Nucleus accumbens (tissue), 56 donors: ENCODE measurements around the gene SEPSECS.
A peak's percentile ranks its signal among the peaks of the same experiment; 100 is the strongest.

Experiments used
- DNase-seq, 56 donors: peaks; one replicate each; lab custom pipeline; 2025; lab: John Stamatoyannopoulos, UW

The SEPSECS gene

GRCh38 chr4:25159837-25160713, at the start of gene SEPSECS:
TSS of gene SEPSECS (minus strand) at chr4:25160449. CDS start at chr4:25160369, 80 bp downstream.
- peak in 55 of 56 donors; percentile 71 to 98 (median 91) for DNase-seq

- DNase-seq = no peak
These were observed 49.5 kb upstream of the SEPSECS start for GRCh38 chr4:25209702-25210101.

DNA sequence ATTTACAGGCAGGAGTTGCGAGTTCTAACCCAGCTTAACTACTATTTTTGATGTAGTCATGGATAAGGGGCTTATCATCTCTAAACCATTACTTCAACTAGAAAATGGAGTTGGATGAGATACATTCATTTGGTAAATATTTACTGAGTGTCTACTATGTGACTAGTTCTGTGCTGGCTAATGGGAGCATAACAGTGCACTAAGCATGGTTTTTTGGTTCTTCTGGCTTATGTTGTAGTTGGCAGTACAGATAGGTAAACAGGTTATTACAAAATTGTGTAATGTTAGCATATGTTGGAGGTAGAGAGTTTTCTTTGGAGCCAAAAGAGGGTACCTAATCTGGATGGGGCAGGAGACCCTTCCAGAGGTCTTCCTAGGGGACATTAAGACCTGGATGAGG, 47.7 kb upstream of the SEPSECS start:
- no peak for DNase-seq

DNA sequence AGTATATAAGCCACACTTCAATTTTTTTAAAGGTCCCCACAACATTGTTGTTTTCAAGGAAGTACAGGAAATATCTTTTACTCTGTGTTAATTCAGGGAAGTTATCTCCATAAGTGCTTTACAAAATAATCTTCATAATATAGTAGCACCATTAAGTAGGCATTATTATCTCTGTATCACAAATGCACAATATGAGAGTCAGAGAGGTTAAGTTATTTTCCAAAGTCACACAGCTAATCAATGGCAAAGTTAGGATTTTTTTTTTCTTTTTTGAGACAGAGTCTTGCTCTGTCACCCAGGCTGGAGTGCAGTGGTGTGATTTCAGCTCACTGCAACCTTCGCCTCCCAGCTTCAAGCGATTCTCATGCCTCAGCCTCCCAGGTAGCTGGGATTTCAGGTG, 38.5 kb upstream of the SEPSECS start:
- no peak for DNase-seq

DNA sequence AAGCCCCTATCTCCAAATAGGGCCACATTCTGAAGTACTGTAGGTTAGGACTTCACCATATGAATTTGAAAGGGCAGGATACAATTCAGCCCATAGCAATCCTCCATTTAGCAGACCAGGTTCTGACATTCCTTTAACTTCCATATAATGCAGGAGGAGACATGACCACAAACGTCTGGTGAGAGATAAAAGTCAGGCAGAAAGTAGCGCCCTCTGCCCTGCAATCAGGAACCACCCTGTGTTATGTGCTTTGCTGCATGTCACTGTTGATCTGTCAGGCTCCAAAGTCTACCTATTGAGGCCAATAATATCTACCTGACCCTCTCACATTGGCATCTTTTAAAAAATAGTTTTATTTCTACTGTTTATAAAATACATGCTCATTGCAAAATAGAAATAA, 30.2 kb upstream of the SEPSECS start:
- DNase-seq = no peak

- DNase-seq = no peak
These were observed 23.8 kb upstream of the SEPSECS start for GRCh38 chr4:25184056-25184455.

- DNase-seq = no peak
These were observed 22.7 kb upstream of the SEPSECS start for GRCh38 chr4:25182937-25183336.

DNA sequence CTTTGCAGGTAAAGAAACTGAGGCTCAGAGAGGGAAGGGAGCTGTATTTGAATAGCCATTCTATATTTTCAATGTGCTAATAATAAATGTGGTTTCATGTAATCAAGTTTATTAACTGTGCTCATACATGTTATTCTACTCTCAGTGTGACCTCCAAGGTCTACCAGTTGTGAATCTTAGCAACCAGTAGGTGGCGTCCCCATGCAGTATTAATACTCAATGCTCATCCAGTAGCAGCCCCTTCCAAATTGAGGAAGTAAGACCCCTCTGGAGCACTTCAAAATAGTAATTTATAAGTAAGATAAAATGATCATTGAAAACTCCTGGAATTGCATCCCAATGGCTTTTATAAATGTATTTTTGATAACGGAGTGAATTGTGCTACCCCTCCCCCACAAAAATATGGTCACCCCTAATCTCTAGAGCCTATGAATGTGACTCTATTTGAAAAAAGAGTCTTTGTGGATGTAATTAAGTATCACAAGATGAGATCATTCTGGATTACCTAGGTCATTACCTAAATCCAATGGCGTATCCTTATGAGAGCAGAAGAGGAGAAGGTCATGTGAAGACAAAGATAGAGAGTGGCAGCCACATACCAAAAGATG, 20.4 kb upstream of the SEPSECS start:
- DNase-seq = peak in 3 of 56 donors; percentile 3 to 14 (median 7)

DNA sequence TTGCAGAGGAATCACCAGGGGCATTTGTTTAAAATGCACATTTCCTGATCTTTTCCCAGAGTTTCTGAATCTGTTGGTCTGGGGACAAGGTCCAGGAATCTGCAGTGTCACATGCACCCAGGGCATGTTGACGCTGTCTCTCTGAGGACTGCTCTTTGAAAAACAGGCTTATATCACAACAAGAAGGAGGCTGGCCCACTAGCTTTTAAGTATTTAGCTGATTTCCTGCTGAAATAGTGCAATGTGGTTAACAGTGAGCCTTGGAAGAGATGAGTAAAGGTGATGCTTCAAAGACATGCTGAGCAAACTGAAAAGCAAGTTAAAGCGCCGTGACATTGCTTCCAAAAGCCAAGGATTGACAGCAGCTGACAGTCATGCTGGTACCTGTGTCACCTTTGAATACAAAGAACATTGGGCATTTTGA, 18.6 kb upstream of the SEPSECS start:
- DNase-seq = no peak

DNA sequence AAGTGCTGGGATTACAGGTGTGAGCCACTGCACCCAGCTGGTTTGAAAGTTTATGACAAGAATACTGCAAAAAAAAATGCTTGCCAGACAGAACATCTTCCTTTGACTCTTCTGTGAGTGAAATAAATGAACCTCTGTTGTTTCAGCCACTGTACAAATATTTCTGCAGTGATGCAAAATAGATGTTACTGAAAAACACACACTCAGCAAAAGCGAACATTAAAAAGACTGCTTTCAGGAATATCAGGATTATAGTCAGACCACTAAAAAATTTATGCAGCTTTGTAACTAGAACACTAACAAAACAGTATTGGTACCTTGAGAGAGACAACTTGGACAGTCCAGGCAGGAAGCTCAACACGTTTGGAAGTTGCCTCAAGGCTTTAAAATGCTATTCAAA, 16.9 kb upstream of the SEPSECS start:
- no peak for DNase-seq

DNA sequence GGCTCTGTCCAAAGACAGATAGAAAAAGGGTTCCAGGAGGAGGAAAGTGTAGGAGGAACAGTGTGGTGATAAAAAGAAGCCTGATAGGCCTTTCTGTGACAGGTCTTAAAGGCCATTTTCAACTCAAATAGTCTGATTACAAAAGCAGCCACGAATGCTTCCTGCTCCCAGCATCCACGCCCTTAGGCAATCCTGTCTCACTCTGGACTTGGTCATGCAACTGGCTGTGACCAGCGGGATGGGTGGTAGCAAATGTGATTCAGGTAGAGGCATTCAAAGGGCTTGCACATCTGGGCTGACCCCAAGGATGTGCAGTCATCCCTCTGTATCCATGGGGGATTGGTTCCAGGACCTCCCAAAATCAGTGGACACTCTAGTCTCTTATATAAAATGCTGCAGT, 14.4 kb upstream of the SEPSECS start:
- DNase-seq = no peak

DNA sequence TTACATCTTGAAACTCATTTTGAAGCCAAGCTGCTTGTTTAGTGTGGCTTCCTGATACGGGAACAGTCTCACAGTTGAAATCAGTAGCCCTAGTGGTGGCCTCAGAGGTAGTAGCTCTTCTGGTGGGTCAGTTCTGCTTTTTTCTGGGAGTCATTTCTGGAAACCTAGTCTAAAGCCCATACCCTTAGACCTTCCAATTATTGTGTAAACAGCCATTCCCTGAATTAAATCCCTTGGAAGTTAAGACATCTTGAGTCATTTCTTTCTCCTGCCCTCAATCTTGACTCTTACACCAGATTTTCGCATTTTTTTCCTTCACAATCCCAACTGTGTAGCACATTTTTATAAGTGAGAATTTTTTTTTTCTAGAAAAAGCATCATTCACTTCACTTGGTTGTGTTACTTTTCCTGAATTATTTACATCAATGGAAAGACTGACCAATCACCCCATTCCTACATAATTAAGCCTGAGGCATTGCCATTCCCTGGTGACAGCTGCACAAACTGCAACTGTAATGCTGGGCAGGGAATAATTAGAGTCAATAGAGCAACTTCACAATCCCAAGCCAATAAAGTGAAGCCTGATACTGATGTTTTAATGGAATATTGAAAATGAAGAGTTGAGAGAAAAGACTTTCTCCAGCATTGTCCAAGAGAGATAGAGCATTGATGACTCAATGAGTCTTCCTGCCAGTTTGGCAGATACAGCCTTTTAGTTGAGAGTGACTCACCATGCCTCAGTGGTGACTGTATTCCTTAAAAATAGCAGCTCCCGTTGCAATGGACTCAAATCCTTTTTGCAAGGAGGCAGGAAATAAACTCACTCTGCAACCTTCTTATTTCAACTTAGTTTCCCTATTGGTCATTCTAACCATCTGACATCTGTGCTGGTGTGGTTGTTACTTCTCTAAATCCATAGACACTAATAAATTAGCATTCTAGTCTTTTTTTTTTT, 13.0 kb upstream of the SEPSECS start:
- peak in 20 of 56 donors; percentile 1 to 69 (median 14) for DNase-seq

- DNase-seq = peak in 1 of 56 donors; percentile 7
These were observed 11.1 kb upstream of the SEPSECS start for GRCh38 chr4:25171201-25171865.

DNA sequence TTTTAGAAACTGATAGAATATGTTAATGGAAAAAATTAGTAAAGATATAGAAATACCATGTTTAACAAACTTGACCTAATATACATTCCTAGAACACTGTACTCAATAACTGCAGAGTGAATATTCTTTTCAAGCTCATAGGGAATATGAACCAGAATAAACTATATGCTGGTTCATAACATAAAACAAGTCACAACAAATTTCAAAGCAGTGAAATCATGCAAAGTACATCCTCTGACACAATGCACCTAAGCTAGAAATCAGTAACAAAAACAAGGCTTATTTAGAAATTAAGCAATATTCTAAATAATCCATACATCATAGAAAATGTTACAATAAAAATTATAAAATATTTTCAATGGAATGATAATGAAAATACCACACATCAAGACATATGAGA, 9.2 kb upstream of the SEPSECS start:
- DNase-seq = no peak

- no peak for DNase-seq
These were observed 5.7 kb upstream of the SEPSECS start for GRCh38 chr4:25165916-25166315.

DNA sequence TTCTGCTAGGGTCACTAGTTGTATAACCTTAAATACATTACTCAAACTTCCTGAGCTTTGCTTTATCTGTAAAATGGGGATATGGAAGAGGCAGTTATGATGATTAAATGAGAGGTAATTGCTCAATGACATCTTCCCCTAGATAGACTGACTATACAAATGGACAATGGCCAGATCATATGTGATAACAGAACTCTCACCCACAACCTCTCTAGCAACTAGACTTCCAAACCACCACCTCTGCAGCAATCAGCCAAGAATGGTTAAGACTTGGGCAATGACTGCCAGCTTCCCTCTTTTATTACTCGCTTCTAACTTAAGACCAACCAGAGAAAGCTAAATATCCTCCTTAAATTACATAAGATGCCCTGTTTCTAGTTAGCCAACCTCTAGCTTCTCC, 2.9 kb upstream of the SEPSECS start:
- no peak for DNase-seq

DNA sequence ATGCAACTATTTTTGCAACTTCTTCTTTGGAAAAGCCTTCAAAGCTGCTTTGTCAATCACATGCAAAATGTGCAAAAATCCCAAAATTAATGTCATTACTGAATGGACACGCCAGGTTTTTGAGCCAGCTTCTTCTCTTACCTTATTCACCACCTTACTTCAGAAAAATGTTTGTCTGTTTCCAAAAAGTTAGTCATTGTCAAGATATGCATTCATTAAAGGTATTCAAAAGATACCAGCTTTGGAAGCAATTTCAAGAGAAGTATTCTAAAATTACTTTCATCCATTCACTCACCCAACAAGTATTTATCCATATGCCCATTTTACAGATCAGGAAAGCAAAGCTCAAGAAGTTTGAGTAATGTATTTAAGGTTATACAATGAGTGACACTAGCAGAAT, 2.3 kb upstream of the SEPSECS start:
- DNase-seq = no peak

GRCh38 chr4:25161593-25161950, 1.3 kb upstream of the SEPSECS start:
- no peak for DNase-seq

DNA sequence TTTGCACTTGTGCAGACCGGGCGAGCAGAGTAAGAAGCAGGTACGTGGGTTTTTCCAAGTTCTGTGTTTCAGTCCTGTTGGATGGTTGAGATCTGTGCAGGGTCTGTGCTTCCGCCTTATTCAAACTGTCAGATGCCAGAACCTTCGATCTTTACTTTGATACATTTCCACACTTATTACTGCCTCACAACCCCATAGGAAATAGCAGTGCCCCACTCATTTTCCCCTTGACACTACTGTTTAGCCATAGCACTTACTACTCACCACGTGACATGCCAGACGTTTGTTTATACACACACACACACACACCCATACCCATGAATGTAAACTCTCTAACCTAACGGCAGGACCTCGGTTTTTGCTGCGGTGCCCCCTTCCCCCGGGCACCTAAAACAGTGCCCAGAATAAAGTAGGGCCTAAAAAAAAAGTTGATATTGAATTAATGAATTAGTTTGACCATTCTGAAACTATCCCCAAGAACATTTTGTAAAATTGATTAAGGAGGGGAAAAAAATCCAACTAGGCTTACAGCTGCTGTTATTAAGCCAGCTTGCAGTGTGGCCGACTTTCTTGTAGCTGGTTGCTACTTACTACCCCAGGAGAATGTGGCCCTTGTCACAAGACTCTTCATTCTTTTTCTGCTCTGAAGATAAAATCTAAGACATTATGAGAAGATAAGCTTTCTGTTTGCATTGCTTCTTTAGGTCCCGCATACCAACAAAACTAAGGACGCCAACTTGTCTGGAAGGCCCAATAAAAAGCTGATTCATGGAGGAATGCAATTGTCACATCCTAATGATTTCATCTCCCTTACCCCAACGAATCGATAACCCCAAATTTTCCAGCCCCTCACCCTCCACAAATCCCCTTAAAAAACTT, 704 bp upstream of the SEPSECS start:
- peak in 2 of 56 donors; percentile 40 to 56 for DNase-seq
